ENCODE results near the gene ERICH6B. TPM values are rescaled to one million over a fixed set of nuclear protein-coding genes. Genes with fewer than 3 reads are reported as not detected.

The ERICH6B gene
- total and polyA plus RNA-seq, 10 of the 15 experiments (the other 5 are each of a cell fraction or from before 2014, with no cell fraction given) = 0.27 to 0.75 (median 0.33) TPM; not detected in 7

- H3K4me3 ChIP-seq = no peak overlapping the region
- intact Hi-C loops (cut with micrococcal nuclease; ENCODE audit: unreplicated experiment) (no loop called here), in situ Hi-C loops (cut with MboI) (no loop called here)
- BruUV-seq (replicated peaks) = no TSS peak
- 5% methylated on average over 3 of the region's 3 CpGs for WGBS (ENCODE audit: insufficient coverage, insufficient replicate concordance, low lambda C conversion rate, missing lambda C conversion rate)
- POLR2A ChIA-PET = no interaction called here
- SMC1A ChIA-PET (ENCODE audit: uncharacterized antibody, unreplicated experiment) = no interaction called here
- no peaks in the 10 kb centered on the region for H3K79me2 ChIP-seq (ENCODE audit: control insufficient read depth, insufficient read depth, low read length)
- H3K4me2 ChIP-seq (ENCODE audit: control insufficient read depth, insufficient read depth) = no peak overlapping the region
- H3K36me3 ChIP-seq (ENCODE audit: control insufficient read depth in 2 of 2, insufficient read depth in 2 of 2, low read length in 1 of 2) = no peaks in the 10 kb centered on the region
- no peaks in the 10 kb centered on the region for H4K20me1 ChIP-seq (ENCODE audit: control insufficient read depth, insufficient read depth)
- CTCF ChIA-PET = no interaction called here
- DNase-seq (ENCODE audit: low read depth, low spot score) (no peak), ATAC-seq (no peak), FAIRE-seq (no peak)
- H3K9me3 ChIP-seq (replicated peaks; ENCODE audit: control insufficient read depth, insufficient read depth, low read length) = no peaks in the 10 kb centered on the region
- H2AFZ ChIP-seq (ENCODE audit: control insufficient read depth, low read depth, low read length) = no peak overlapping the region
- H3K4me1 ChIP-seq (ENCODE audit: control insufficient read depth, insufficient read depth, low read length) = no peaks in the 10 kb centered on the region
- RAD21 ChIA-PET (ENCODE audit: unreplicated experiment) = no interaction called here
- peaks cover 0 to 2% of the 10 kb centered on the region in 2 experiments; a peak in 2 of 4 replicates for H3K27me3 ChIP-seq (replicated peaks in 1 of 2; ENCODE audit: control insufficient read depth in 2 of 2, insufficient read depth in 2 of 2, low read length in 1 of 2)
- no peak overlapping the region for H3K9ac ChIP-seq (ENCODE audit: control insufficient read depth, insufficient read depth, low read length)
- TF ChIP-seq SMC3 (IDR thresholded peaks at IDR 0.05; ENCODE audit: borderline replicate concordance, low read length) (no peak), ZNF207 (IDR thresholded peaks at IDR 0.05; ENCODE audit: borderline replicate concordance) (no peak)
- H3K27ac ChIP-seq (ENCODE audit: control insufficient read depth, insufficient read depth) = no peak overlapping the region
These were observed 7.6 kb downstream of the ERICH6B start for GRCh38 chr13:45607931-45608330.

GRCh38 chr13:45604892-45605291 is 10.6 kb downstream of the ERICH6B start:
- Histone ChIP-seq H3K27ac (ENCODE audit: control insufficient read depth, insufficient read depth) (no peak overlapping the region), H2AFZ (ENCODE audit: control insufficient read depth, low read depth, low read length) (no peak overlapping the region), H3K27me3 (replicated peaks in 1 of 2; ENCODE audit: control insufficient read depth in 2 of 2, insufficient read depth in 2 of 2, low read length in 1 of 2) (peaks cover 0 to 2% of the 10 kb centered on the region in 2 experiments; a peak in 2 of 4 replicates), H3K36me3 (ENCODE audit: control insufficient read depth in 2 of 2, insufficient read depth in 2 of 2, low read length in 1 of 2) (no peaks in the 10 kb centered on the region), H3K9ac (ENCODE audit: control insufficient read depth, insufficient read depth, low read length) (no peak overlapping the region), H3K9me3 (replicated peaks; ENCODE audit: control insufficient read depth, insufficient read depth, low read length) (no peaks in the 10 kb centered on the region), H3K79me2 (ENCODE audit: control insufficient read depth, insufficient read depth, low read length) (no peaks in the 10 kb centered on the region), H4K20me1 (ENCODE audit: control insufficient read depth, insufficient read depth) (no peaks in the 10 kb centered on the region), H3K4me2 (ENCODE audit: control insufficient read depth, insufficient read depth) (no peak overlapping the region), H3K4me3 (no peak overlapping the region), H3K4me1 (ENCODE audit: control insufficient read depth, insufficient read depth, low read length) (no peaks in the 10 kb centered on the region)
- no TSS peak for BruUV-seq (replicated peaks)
- intact Hi-C loops (cut with micrococcal nuclease; ENCODE audit: unreplicated experiment) = no loop called here
- FAIRE-seq = no peak
- ChIA-PET POLR2A (no interaction called here), CTCF (no interaction called here), RAD21 (ENCODE audit: unreplicated experiment) (no interaction called here), SMC1A (ENCODE audit: uncharacterized antibody, unreplicated experiment) (no interaction called here)
- TF ChIP-seq NBN (IDR thresholded peaks at IDR 0.05) (no peak), JUND (IDR thresholded peaks at IDR 0.05; ENCODE audit: low read depth, low read length) (no peak), USF2 (IDR thresholded peaks at IDR 0.05; ENCODE audit: borderline replicate concordance, low read depth, low read length) (no peak)
- no peak for DNase-seq (ENCODE audit: low read depth, low spot score)
- WGBS (ENCODE audit: insufficient coverage, insufficient replicate concordance, low lambda C conversion rate, missing lambda C conversion rate) = 5% methylated on average over 4 of the region's 4 CpGs
- no peak for ATAC-seq
- in situ Hi-C loops (cut with MboI) = no loop called here
